Activated CD8-positive, alpha-beta memory T cell treated with anti-CD3 and anti-CD28 coated beads, Interleukin-2, amount 10 ng/mL, durations not matched to agents 7 days and 5 days (primary cell): ENCODE measurements around the gene FNDC7. TPM values are rescaled to one million over a fixed set of nuclear protein-coding genes. Genes with fewer than 3 reads are reported as not detected.

Source experiments
- ATAC-seq: fragments of 150-1000 bp; cut with Tn5 transposase; one replicate; pipeline ENCODE4 v1.10.0; 2021; ENCODE audit warnings: moderate library complexity
- CTCF ChIA-PET: fragments of 350-600 bp; sonication (Branson Sonifier 250); formaldehyde crosslinking; loops from one replicate; lab custom pipeline; 2021; ENCODE audit warnings: antibody characterized with exemption; lab: Charles Lee
- DNase-seq: peaks from one replicate; pipeline ENCODE4 v3.0.0-alpha.2; 2020
- H3K27ac Mint-ChIP-seq: one replicate; pipeline ENCODE4 v1.8.0; 2021; ENCODE audit warnings: mild to moderate bottlenecking, mixed read lengths
- H3K27me3 Mint-ChIP-seq: one replicate; pipeline ENCODE4 v1.8.0; 2021; ENCODE audit warnings: mixed read lengths
- H3K36me3 Mint-ChIP-seq: one replicate; pipeline ENCODE4 v1.8.0; 2021; ENCODE audit warnings: mild to moderate bottlenecking, mixed read lengths
- H3K4me1 Mint-ChIP-seq: one replicate; pipeline ENCODE4 v1.8.0; 2021; ENCODE audit warnings: mixed read lengths
- H3K4me3 Mint-ChIP-seq: one replicate; pipeline ENCODE4 v1.8.0; 2021; ENCODE audit warnings: mild to moderate bottlenecking, moderate library complexity, mixed read lengths
- H3K9me3 Mint-ChIP-seq: one replicate; pipeline ENCODE4 v1.8.0; 2022; ENCODE audit warnings: low read depth, mixed read lengths
- total RNA-seq, 2 experiments: library from RNA; stranded (reverse); gene quantifications; one replicate each; pipeline ENCODE4 v1.2.3, GENCODE V29; 2021

The FNDC7 gene
- total RNA-seq, 2 experiments from 2014 or later, result not detected

- H3K36me3 Mint-ChIP-seq, result peaks cover 33% of the 10 kb centered on the region
- H3K27me3 Mint-ChIP-seq, result no peaks in the 10 kb centered on the region
- peak; percentile 54 for DNase-seq
- H3K4me1 Mint-ChIP-seq, result peaks cover 57% of the 10 kb centered on the region
- H3K27ac Mint-ChIP-seq, result peak overlapping the region; percentile 86
- no peaks in the 10 kb centered on the region for H3K9me3 Mint-ChIP-seq
- ATAC-seq, result peak; percentile 77
- peak overlapping the region; percentile 51 for H3K4me3 Mint-ChIP-seq
- CTCF ChIA-PET, result interaction anchor here (1.2 to 4.7 kb wide), 2 partner anchors 11 to 61 kb away, joined by 4 to 19 read pairs; partner anchors contain the start of gene PRPF38B
Observed at GRCh38 chr1:108703939-108704338, 8.8 kb upstream of the FNDC7 start.

DNA sequence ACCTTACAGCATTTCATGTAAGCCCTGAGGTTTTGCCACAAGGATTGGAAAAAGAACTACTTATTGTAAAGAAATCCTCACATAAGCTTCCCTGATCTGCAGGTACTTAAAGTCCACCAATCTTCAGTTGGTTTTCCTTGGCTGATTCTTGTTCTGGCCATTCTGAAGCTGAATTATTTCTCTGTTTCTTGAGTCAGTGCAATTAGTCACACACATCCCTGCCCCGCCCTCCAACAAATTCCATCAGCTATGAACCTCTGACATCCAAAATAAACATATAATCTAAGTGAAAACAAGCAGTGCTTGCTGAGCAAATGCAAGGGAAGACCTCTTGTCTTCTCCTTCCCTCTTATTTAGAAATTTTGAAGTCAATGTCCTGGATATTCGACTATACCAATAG lies 8.2 kb upstream of the FNDC7 start:
- DNase-seq (no peak), ATAC-seq (no peak)
- H3K4me1 Mint-ChIP-seq, result peaks cover 57% of the 10 kb centered on the region
- H3K27me3 Mint-ChIP-seq, result no peaks in the 10 kb centered on the region
- no peaks in the 10 kb centered on the region for H3K9me3 Mint-ChIP-seq
- peaks cover 27% of the 10 kb centered on the region for H3K36me3 Mint-ChIP-seq
- H3K4me3 Mint-ChIP-seq, result no peak overlapping the region
- CTCF ChIA-PET, result interaction anchor here (1.2 to 4.7 kb wide), 2 partner anchors 12 to 61 kb away, joined by 4 to 19 read pairs; partner anchors contain the start of gene PRPF38B
- peak overlapping the region; percentile 86 for H3K27ac Mint-ChIP-seq

- Mint-ChIP-seq H3K9me3 (no peaks in the 10 kb centered on the region), H3K27ac (no peak overlapping the region), H3K4me3 (no peak overlapping the region), H3K27me3 (no peaks in the 10 kb centered on the region), H3K36me3 (peaks cover 11% of the 10 kb centered on the region), H3K4me1 (peaks cover 54% of the 10 kb centered on the region)
- ATAC-seq (no peak), DNase-seq (no peak)
- CTCF ChIA-PET, result no interaction called here
Observed at GRCh38 chr1:108706643-108707042, 6.1 kb upstream of the FNDC7 start.

DNA sequence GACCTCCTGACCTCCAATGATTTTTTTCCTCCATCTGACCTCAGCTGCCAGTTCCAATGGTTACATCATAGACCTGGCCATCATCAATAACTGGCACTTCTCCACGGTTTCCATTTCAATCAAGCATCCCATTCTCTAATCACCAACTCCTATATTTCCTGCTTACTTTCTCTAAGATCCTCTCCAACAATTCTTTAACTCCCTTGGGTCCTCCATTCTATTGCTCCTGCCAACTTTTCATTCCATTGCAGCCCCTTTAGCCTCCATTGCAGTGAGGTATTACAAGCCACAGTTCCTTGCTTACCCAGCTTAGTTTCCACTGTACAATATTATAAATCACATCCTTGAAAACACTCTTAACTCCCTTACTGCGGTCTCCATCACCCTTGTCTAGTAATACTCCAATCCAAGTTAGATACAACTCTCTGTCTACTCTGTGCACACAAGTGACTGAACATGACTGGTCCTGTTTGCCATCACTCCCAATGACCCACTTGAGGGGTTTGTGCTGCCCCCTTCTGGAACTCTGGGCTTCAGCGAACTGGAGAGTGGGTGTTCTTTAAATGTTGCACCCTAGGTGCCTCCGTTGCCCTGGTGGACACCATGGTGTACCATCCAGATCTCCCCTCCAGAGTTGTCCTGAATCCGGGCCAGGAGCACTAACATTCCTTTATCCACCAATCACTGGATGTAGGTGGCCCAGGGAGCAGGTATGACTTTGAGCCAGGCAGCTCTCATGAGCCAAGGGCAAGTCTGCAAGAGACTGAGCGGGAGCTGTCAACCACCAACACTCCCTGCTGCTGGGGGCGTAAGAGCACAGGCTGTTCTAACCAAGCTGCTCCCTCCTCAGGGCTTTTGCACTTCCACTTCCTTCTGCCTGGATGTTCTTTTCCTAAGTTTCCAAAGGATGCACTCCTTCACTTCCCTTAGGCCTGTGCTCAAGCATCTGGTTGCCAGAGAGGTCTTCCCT lies 3.7 kb upstream of the FNDC7 start:
- no peak overlapping the region for H3K27ac Mint-ChIP-seq
- ATAC-seq (peak; percentile 70), DNase-seq (peak; percentile 78)
- peaks cover 36% of the 10 kb centered on the region for H3K4me1 Mint-ChIP-seq
- CTCF ChIA-PET, result interaction anchor here (0.6 to 3.1 kb wide), 8 partner anchors 14 to 198 kb away, joined by 3 to 19 read pairs (median 3); partner anchors contain the start of genes HENMT1 and PRPF38B
- peaks cover 9% of the 10 kb centered on the region for H3K27me3 Mint-ChIP-seq
- H3K36me3 Mint-ChIP-seq, result no peaks in the 10 kb centered on the region
- H3K9me3 Mint-ChIP-seq, result no peaks in the 10 kb centered on the region
- no peak overlapping the region for H3K4me3 Mint-ChIP-seq

- Mint-ChIP-seq H3K4me3 (no peak overlapping the region), H3K36me3 (no peaks in the 10 kb centered on the region), H3K9me3 (no peaks in the 10 kb centered on the region), H3K27ac (no peak overlapping the region), H3K4me1 (no peaks in the 10 kb centered on the region), H3K27me3 (peaks cover 17% of the 10 kb centered on the region)
- CTCF ChIA-PET, result no interaction called here
- ATAC-seq (no peak), DNase-seq (no peak)
Observed at GRCh38 chr1:108715932-108716331, 3.2 kb downstream of the FNDC7 start.

DNA sequence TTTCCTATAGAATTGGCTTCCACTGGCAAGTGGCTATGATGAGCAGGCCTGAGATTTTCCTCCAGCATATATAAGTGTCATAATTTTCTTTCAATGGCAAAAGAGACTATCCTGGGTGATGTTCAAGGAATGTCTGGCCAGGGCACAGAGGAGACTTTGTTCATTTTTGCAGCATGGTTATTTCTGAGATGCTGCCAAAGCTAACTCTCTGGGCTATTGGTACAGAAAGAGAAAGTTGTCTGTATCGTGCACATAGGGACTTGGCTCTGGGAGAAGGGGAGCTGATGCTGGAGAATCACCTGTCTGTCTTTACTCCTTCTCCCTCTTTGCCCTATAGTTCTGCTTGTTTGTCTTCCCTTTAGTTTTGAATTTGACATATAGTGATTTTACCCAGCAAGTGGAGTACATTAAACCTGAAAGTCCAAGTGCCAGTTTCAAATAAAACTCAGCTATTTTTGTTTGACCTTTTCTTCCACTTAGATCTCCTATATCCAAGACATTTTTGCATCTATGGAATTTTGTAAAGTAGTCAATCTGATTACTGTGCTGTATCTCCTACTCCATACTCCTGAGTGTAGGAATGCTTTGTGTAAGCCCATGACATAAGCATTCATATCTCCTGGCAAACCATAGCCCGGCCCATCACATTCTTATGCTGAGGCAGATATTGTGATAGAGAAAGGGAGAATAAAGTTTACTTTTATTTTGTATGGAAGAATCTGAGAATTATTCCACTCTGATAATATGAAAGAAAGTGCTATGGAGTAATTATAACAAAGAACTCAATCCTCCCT lies 3.9 kb downstream of the FNDC7 start:
- H3K9me3 Mint-ChIP-seq, result no peaks in the 10 kb centered on the region
- ATAC-seq (no peak), DNase-seq (no peak)
- CTCF ChIA-PET, result no interaction called here
- H3K27me3 Mint-ChIP-seq, result peaks cover 17% of the 10 kb centered on the region
- no peaks in the 10 kb centered on the region for H3K4me1 Mint-ChIP-seq
- no peak overlapping the region for H3K4me3 Mint-ChIP-seq
- no peak overlapping the region for H3K27ac Mint-ChIP-seq
- no peaks in the 10 kb centered on the region for H3K36me3 Mint-ChIP-seq

GRCh38 chr1:108717774-108718316 lies 5.1 kb downstream of the FNDC7 start:
- DNase-seq, result no peak
- Mint-ChIP-seq H3K36me3 (no peaks in the 10 kb centered on the region), H3K27me3 (peaks cover 13% of the 10 kb centered on the region), H3K9me3 (no peaks in the 10 kb centered on the region), H3K4me1 (peaks cover 4% of the 10 kb centered on the region), H3K4me3 (no peak overlapping the region), H3K27ac (no peak overlapping the region)
- CTCF ChIA-PET, result no interaction called here
- no peak for ATAC-seq

DNA sequence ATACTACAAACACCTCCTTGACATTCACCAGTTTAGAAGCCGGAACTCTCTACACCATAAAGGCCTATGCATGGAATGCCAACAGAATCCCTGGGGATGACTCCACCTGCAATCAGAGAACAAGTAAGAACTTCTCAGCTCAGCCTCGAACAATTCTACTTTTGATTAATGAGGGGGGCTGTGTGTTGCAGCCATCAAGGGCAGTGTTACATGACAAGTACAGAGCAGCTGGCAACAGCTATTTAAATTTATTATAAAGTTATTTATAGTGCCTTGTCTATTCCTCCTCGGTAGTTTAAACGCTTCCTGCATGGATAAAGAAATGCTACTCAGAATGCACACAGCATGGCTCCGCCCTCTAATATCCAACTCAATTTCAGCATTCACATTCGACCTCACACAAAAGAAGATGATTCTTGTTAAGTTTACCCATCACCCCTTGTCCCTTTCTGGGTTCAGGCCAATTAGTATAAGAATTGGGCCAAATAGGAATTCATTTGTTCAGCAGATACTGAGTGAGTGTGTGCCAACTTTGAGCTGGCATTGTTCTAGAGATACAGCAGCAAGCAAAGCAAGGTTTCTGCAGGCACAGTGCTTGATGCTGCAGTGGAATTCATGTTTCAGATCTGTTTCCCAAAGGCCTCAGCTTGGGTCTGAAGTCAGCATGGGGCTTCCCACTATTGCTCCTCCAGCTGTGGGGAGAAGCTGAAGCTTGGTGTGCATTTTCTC lies 6.4 kb downstream of the FNDC7 start:
- ATAC-seq (no peak), DNase-seq (no peak)
- Mint-ChIP-seq H3K9me3 (no peaks in the 10 kb centered on the region), H3K4me1 (peaks cover 4% of the 10 kb centered on the region), H3K27ac (no peak overlapping the region), H3K36me3 (no peaks in the 10 kb centered on the region), H3K4me3 (no peak overlapping the region), H3K27me3 (peaks cover 9% of the 10 kb centered on the region)
- CTCF ChIA-PET, result no interaction called here

- peaks cover 10% of the 10 kb centered on the region for H3K27me3 Mint-ChIP-seq
- CTCF ChIA-PET, result no interaction called here
- no peak overlapping the region for H3K27ac Mint-ChIP-seq
- no peak for DNase-seq
- peaks cover 4% of the 10 kb centered on the region for H3K4me1 Mint-ChIP-seq
- no peak overlapping the region for H3K4me3 Mint-ChIP-seq
- ATAC-seq, result no peak
- no peaks in the 10 kb centered on the region for H3K9me3 Mint-ChIP-seq
- no peaks in the 10 kb centered on the region for H3K36me3 Mint-ChIP-seq
Observed at GRCh38 chr1:108719656-108720435, 7.1 kb downstream of the FNDC7 start.

- Mint-ChIP-seq H3K9me3 (no peaks in the 10 kb centered on the region), H3K4me1 (peaks cover 4% of the 10 kb centered on the region), H3K36me3 (no peaks in the 10 kb centered on the region), H3K27ac (no peak overlapping the region), H3K4me3 (no peak overlapping the region), H3K27me3 (peaks cover 8% of the 10 kb centered on the region)
- ATAC-seq (no peak), DNase-seq (no peak)
- CTCF ChIA-PET, result interaction anchor here (0.6 to 1.7 kb wide), 2 partner anchors 11 to 30 kb away, joined by 3 to 5 read pairs; partner anchors contain the start of gene PRPF38B
Observed at GRCh38 chr1:108722292-108722691, 9.6 kb downstream of the FNDC7 start.

DNA sequence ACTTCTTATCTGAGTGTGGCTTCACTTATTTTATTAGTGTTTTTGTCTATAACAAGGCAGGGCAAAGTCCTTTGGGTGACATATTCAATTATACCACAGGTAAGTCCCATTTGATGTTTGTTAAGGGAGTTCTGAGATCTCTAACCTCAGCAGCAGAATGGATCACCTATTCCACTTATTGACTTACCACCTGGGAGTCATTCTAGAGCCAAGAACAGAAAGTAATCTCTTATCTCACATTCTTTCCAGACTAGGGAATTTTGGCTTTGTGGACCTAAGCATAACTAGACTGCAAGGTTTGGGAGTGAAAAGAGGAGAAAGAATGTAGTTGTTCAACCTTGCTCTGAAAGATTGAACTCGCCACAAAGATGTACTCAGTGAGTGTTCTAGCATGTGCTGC lies 13.2 kb downstream of the FNDC7 start:
- CTCF ChIA-PET, result no interaction called here
- DNase-seq (no peak), ATAC-seq (no peak)
- Mint-ChIP-seq H3K27me3 (peaks cover 10% of the 10 kb centered on the region), H3K9me3 (no peaks in the 10 kb centered on the region), H3K27ac (no peak overlapping the region), H3K4me3 (no peak overlapping the region), H3K36me3 (no peaks in the 10 kb centered on the region), H3K4me1 (peaks cover 4% of the 10 kb centered on the region)

DNA sequence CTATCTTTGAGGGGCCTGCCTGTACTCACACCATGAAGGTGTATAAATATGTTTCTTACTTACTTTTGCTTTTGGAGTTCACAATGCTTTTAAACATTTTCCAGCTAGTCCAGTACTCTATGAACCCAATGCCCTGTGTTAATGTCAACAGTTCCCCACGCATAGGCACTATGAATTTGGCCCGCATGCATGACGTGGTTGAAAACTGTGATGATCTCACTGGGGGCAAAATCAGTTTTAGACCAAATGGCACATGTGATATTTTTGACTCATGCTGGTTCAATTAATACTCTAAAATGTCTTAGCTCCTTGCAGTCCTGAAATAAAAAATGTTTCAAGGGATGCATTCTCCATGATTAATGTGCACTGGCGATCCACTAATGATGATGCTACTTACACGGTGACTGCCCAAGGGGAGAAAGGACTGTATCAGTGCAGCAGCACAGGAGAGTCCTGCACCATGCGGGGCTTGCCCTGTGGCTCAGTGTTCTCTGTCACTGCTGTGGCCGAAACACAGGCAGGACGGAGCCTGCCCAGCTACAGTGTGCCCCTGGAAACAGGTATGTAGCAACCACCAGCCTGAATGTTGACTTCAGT lies 15.7 kb downstream of the FNDC7 start:
- CTCF ChIA-PET, result no interaction called here
- DNase-seq (no peak), ATAC-seq (no peak)
- H3K4me1 Mint-ChIP-seq, result no peaks in the 10 kb centered on the region
- no peak overlapping the region for H3K4me3 Mint-ChIP-seq
- H3K27ac Mint-ChIP-seq, result no peak overlapping the region
- no peaks in the 10 kb centered on the region for H3K36me3 Mint-ChIP-seq
- peaks cover 11% of the 10 kb centered on the region for H3K27me3 Mint-ChIP-seq
- H3K9me3 Mint-ChIP-seq, result no peaks in the 10 kb centered on the region
